ENCODE measurements around the gene KCTD1.

KCTD1 gene

GRCh38 chr18:26453386-26453901 lies 94.9 kb downstream of the KCTD1 start:
- Histone ChIP-seq H2AFZ (ENCODE audit: low read depth, low read length) (no peak overlapping the region), H3K4me1 (ENCODE audit: low read length) (peaks cover 8% of the 10 kb centered on the region), H3K79me2 (ENCODE audit: low read length) (no peaks in the 10 kb centered on the region), H3K27me3 (ENCODE audit: low read depth, low read length) (peaks cover 6% of the 10 kb centered on the region), H3K4me2 (ENCODE audit: low read length) (no peak overlapping the region), H4K20me1 (ENCODE audit: insufficient read depth, low read length) (no peaks in the 10 kb centered on the region), H3K36me3 (replicated peaks; ENCODE audit: low read depth, low read length) (no peaks in the 10 kb centered on the region), H3K27ac (ENCODE audit: low read length) (no peak overlapping the region), H3K9ac (ENCODE audit: low read length) (no peak overlapping the region), H3K4me3 (ENCODE audit: low read length) (no peak overlapping the region), H3K9me3 (ENCODE audit: insufficient read depth, low read length) (no peaks in the 10 kb centered on the region)
- TF ChIP-seq CTCF (IDR thresholded peaks at IDR 0.05; ENCODE audit: low read depth, low read length) (no peak), EZH2phosphoT487 (IDR thresholded peaks at IDR 0.05; ENCODE audit: low read depth) (no peak)

- Histone ChIP-seq H3K4me2 (ENCODE audit: low read length) (no peak overlapping the region), H3K27ac (ENCODE audit: low read length) (no peak overlapping the region), H3K4me3 (ENCODE audit: low read length) (no peak overlapping the region)
Observed at GRCh38 chr18:26450989-26451682, 97.2 kb downstream of the KCTD1 start.

GRCh38 chr18:26448714-26449159 lies 99.6 kb downstream of the KCTD1 start:
- Histone ChIP-seq H3K79me2 (ENCODE audit: low read length) (no peaks in the 10 kb centered on the region), H4K20me1 (ENCODE audit: insufficient read depth, low read length) (no peaks in the 10 kb centered on the region), H2AFZ (ENCODE audit: low read depth, low read length) (no peak overlapping the region), H3K9me3 (ENCODE audit: insufficient read depth, low read length) (peaks cover 4% of the 10 kb centered on the region; the same call in 1 of the 2 replicates), H3K27ac (ENCODE audit: low read length) (no peak overlapping the region), H3K4me2 (ENCODE audit: low read length) (peak overlapping the region; percentile 60), H3K4me1 (ENCODE audit: low read length) (peaks cover 9% of the 10 kb centered on the region), H3K9ac (ENCODE audit: low read length) (no peak overlapping the region), H3K27me3 (ENCODE audit: low read depth, low read length) (peaks cover 7% of the 10 kb centered on the region), H3K36me3 (replicated peaks; ENCODE audit: low read depth, low read length) (no peaks in the 10 kb centered on the region), H3K4me3 (ENCODE audit: low read length) (peak overlapping the region; percentile 41)
- TF ChIP-seq CTCF (IDR thresholded peaks at IDR 0.05; ENCODE audit: low read depth, low read length) (no peak), EZH2phosphoT487 (IDR thresholded peaks at IDR 0.05; ENCODE audit: low read depth) (no peak)

More at GRCh38 chr18:26450989-26451682, 97.2 kb downstream of the KCTD1 start:
- Histone ChIP-seq H3K4me1 (ENCODE audit: low read length) (peaks cover 9% of the 10 kb centered on the region), H3K27me3 (ENCODE audit: low read depth, low read length) (peaks cover 7% of the 10 kb centered on the region), H3K9ac (ENCODE audit: low read length) (no peak overlapping the region), H2AFZ (ENCODE audit: low read depth, low read length) (no peak overlapping the region), H3K9me3 (ENCODE audit: insufficient read depth, low read length) (no peaks in the 10 kb centered on the region), H4K20me1 (ENCODE audit: insufficient read depth, low read length) (no peaks in the 10 kb centered on the region), H3K79me2 (ENCODE audit: low read length) (no peaks in the 10 kb centered on the region), H3K36me3 (replicated peaks; ENCODE audit: low read depth, low read length) (no peaks in the 10 kb centered on the region)
- TF ChIP-seq EZH2phosphoT487 (IDR thresholded peaks at IDR 0.05; ENCODE audit: low read depth) (no peak), CTCF (IDR thresholded peaks at IDR 0.05; ENCODE audit: low read depth, low read length) (no peak)

- peaks cover 16% of the 10 kb centered on the region for H3K4me1 ChIP-seq (ENCODE audit: low read length)
- TF ChIP-seq EZH2phosphoT487 (IDR thresholded peaks at IDR 0.05; ENCODE audit: low read depth) (no peak), CTCF (IDR thresholded peaks at IDR 0.05; ENCODE audit: low read depth, low read length) (no peak)
- H4K20me1 ChIP-seq (ENCODE audit: insufficient read depth, low read length) = no peaks in the 10 kb centered on the region
- no peaks in the 10 kb centered on the region for H3K79me2 ChIP-seq (ENCODE audit: low read length)
- H3K9me3 ChIP-seq (ENCODE audit: insufficient read depth, low read length) = peaks cover 5% of the 10 kb centered on the region; the same call in 1 of the 2 replicates
- no peak overlapping the region for H2AFZ ChIP-seq (ENCODE audit: low read depth, low read length)
- H3K36me3 ChIP-seq (replicated peaks; ENCODE audit: low read depth, low read length) = no peaks in the 10 kb centered on the region
- no peak overlapping the region for H3K27ac ChIP-seq (ENCODE audit: low read length)
- H3K4me3 ChIP-seq (ENCODE audit: low read length) = no peak overlapping the region
- no peak overlapping the region for H3K4me2 ChIP-seq (ENCODE audit: low read length)
- peaks cover 18% of the 10 kb centered on the region; the same call in 1 of the 2 replicates for H3K27me3 ChIP-seq (ENCODE audit: low read depth, low read length)
- no peak overlapping the region for H3K9ac ChIP-seq (ENCODE audit: low read length)
Observed at GRCh38 chr18:26443853-26444252, 104.5 kb downstream of the KCTD1 start.
